Adrenal gland (tissue), 12 donors: ENCODE results near the gene AQP10. TPM values are rescaled to one million over a fixed set of nuclear protein-coding genes. Genes with fewer than 3 reads are reported as not detected.

Source experiments
- DNase-seq, 7 donors: peaks; one replicate each; pipeline ENCODE4 v3.0.0-alpha.2; 2019 to 2020
- H3K27ac ChIP-seq, 5 donors: fragments of 200-600 bp; sonication (generic) in 4 of 5; 1 replicate in 3 of 5; 2 replicates in 2 of 5; pipeline versions ENCODE4 v1.5.1 to v1.8.0; 2016 to 2020; ENCODE audit warnings: mild to moderate bottlenecking in 1 of 5
- H3K27me3 ChIP-seq: fragments of 200-600 bp; 2 replicates; pipeline ENCODE4 v1.8.0; 2021
- H3K36me3 ChIP-seq, 2 donors: fragments of 200-600 bp; replicated peaks in 1 of 2; 1 replicate in 1 of 2; 2 replicates in 1 of 2; pipeline versions ENCODE4 v1.5.1 to v1.8.0; 2018 to 2022
- H3K4me1 ChIP-seq, 2 donors: fragments of 200-600 bp; replicated peaks in 1 of 2; 1 replicate in 1 of 2; 2 replicates in 1 of 2; pipeline versions ENCODE4 v1.5.1 to v1.8.0; 2018 to 2021
- H3K4me3 ChIP-seq, 4 donors: fragments of 200-600 bp; sonication (generic) in 3 of 4; one replicate each; pipeline ENCODE4 v1.5.1; 2016 to 2018
- H3K9me3 ChIP-seq, 3 donors: fragments of 200-600 bp; sonication (generic) in 1 of 3; replicated peaks in 1 of 3; 1 replicate in 2 of 3; 2 replicates in 1 of 3; pipeline versions ENCODE4 v1.5.1 to v1.8.0; 2016 to 2021
- POLR2A ChIP-seq, 2 donors: fragments of 450-650 bp; IDR thresholded peaks; one replicate each; pipeline ENCODE4 v1.6.1; 2017; ENCODE audit warnings: antibody characterized with exemption in 2 of 2, mild to moderate bottlenecking in 2 of 2, moderate library complexity in 1 of 2
- WGBS, 4 donors: extraction: QIAGEN DNeasy Blood & Tissue Kit in 2 of 4; methylation state at CpG; one replicate each; pipeline versions ENCODE4 v1.1.5 to v1.1.7; 2013 to 2017; 5-methylcytosine and 5-hydroxymethylcytosine counted together
- intact Hi-C, 2 donors: fragments of 100-400 bp; cut with DNase I; formaldehyde crosslinking; loops; one replicate each; pipeline versions ENCODE4 v1.14.1 to v1.15.0; 2022 to 2023
- polyA plus RNA-seq, 3 donors: library from polyadenylated mRNA; stranded (reverse); fragments of 200-250 nt in 2 of 3; fragments of 350-450 nt in 1 of 3; fragmentation: Illumina TruSeq in 1 of 3; extraction: RNeasy Lipid Tissue Mini Kit (QIAGEN cat#74804) in 1 of 3; gene quantifications; one replicate each; pipeline ENCODE4 v1.2.3, GENCODE V29; 2013 to 2014
- total RNA-seq, 9 donors: library from RNA; depleted of rRNA in 4 of 9; stranded (reverse); fragments of >200 nt in 4 of 9; fragments of 120-200 nt in 1 of 9; fragmentation: NEBNext Ultra II Directional in 1 of 9; extraction: Animal tissue kit (Norgen Biotek cat#: 25700) in 1 of 9; gene quantifications; one replicate each; pipeline versions ENCODE4 v1.1.0 to v1.2.4, GENCODE V29; 2013 to 2023
- TF ChIP-seq, protein P1 (sequence below), 6 experiments: fragments of 450-650 bp in 4 of 6; fragments of 200-600 bp in 2 of 6; sonication (generic) in 1 of 6; IDR thresholded peaks; 1 replicate in 5 of 6; 2 replicates in 1 of 6; pipeline versions ENCODE4 v1.5.1 to v1.8.0; 2016 to 2021; ENCODE audit warnings: antibody characterized with exemption in 6 of 6, mild to moderate bottlenecking in 2 of 6, moderate library complexity in 1 of 6
- donor health status: healthy with polysubstance abuse.
- donor health status: Bipolar disorder and iron deficiency.
- donor health status: DM: yes; HTN: yes; CAD: no.
- donor health status: DM: no; HTN: no; CAD: no.
- donor health status: DM: no; HTN: no; CAD: no.
- donor health status: DM: yes; HTN: yes; CAD: no.

AQP10 gene
- total and polyA plus RNA-seq, 12 donors, result 0.06 TPM; not detected in 11

DNA sequence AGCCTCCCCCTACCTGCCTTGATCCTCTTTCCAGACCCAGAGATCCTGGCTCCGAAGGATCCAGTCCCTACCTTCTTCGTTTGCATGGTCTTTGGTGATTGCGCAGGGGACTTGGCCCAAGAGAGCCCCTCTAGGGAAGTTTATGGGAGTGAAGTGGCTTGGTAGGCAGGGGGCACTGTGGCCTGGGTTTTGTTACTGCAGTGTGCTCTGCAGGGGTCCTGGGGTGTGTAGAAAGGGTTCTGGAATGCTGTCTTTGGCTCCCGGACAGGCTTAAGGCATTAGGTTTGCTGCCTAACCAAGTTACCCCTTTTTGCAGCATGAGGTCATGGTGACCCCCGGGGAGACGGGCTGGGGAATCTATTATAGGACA is 8.2 kb downstream of the AQP10 start:
- no peak for DNase-seq
- Histone ChIP-seq H3K9me3 (no peaks in the 10 kb centered on the region), H3K27me3 (no peaks in the 10 kb centered on the region), H3K36me3 (peaks cover 0 to 15% of the 10 kb centered on the region in 2 donors), H3K4me1 (peaks cover 17 to 44% of the 10 kb centered on the region in 2 donors), H3K4me3 (peak overlapping the region in 1 of 4 donors; percentile 62), H3K27ac (peak overlapping the region in 2 of 5 donors; percentile 70 to 89)
- intact Hi-C loops, result no loop called here
- TF ChIP-seq POLR2A (IDR thresholded peaks at IDR 0.05), result no peak
- TF ChIP-seq, protein P1, sequence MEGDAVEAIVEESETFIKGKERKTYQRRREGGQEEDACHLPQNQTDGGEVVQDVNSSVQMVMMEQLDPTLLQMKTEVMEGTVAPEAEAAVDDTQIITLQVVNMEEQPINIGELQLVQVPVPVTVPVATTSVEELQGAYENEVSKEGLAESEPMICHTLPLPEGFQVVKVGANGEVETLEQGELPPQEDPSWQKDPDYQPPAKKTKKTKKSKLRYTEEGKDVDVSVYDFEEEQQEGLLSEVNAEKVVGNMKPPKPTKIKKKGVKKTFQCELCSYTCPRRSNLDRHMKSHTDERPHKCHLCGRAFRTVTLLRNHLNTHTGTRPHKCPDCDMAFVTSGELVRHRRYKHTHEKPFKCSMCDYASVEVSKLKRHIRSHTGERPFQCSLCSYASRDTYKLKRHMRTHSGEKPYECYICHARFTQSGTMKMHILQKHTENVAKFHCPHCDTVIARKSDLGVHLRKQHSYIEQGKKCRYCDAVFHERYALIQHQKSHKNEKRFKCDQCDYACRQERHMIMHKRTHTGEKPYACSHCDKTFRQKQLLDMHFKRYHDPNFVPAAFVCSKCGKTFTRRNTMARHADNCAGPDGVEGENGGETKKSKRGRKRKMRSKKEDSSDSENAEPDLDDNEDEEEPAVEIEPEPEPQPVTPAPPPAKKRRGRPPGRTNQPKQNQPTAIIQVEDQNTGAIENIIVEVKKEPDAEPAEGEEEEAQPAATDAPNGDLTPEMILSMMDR (IDR thresholded peaks at IDR 0.05), result peak in 1 of 6 experiments; percentile 17
- 75 to 86% (median 75%) methylated on average over 4 to 6 of the region's 6 CpGs for WGBS, 4 donors

DNA sequence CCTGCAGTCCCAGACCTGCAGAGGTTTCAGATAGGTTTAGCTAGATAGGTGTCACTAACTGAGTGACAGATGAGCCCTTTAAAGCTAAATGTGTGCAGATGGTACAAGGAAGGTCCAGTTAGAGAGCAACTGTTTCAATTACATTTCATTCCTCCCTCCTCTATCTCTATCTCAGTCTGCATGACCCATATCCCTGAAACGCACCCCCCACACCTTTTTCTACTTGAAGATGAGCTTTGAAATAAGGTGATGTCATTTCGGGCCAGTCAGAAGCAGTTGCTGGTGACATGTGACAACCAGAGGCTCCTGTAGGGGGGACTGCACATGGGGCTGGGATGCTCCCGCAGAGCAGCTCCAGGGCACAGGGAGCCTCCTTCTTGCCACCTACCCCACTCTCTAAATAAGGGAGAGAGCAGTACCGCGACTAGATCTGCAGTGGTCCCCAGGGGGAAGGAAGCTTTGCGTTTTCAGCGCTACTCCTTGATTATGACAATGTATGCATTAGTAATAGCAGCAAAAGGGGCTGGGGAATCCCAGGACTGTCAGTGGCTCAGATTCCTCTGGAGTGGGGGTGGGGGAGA is 8.7 kb downstream of the AQP10 start:
- 82 to 89% (median 85%) methylated on average over 7 of the region's 7 CpGs for WGBS, 4 donors
- Histone ChIP-seq H3K4me1 (peaks cover 17 to 49% of the 10 kb centered on the region in 2 donors), H3K36me3 (peaks cover 0 to 15% of the 10 kb centered on the region in 2 donors), H3K9me3 (no peaks in the 10 kb centered on the region), H3K4me3 (no peak overlapping the region), H3K27ac (peak overlapping the region in 2 of 5 donors; percentile 70 to 89), H3K27me3 (no peaks in the 10 kb centered on the region)
- DNase-seq, result no peak
- no peak for TF ChIP-seq POLR2A (IDR thresholded peaks at IDR 0.05)
- TF ChIP-seq, protein P1 (IDR thresholded peaks at IDR 0.05), result no peak
- intact Hi-C loops, result no loop called here

DNA sequence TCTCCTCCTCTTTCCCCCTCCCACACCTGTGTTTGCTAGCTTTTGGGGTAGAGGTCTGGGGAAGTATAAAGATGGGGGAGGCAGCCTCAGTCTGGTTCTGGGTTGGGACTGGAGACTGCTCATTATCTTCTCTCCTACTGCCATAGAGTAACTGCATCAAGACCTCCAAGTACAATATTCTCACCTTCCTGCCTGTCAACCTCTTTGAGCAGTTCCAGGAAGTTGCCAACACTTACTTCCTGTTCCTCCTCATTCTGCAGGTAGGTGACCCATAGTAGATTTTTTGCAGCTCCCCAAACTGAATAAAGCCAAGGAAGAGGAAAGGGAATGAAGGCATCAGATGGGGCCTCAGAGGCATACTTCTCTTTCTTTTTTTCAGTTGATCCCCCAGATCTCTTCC is 9.8 kb downstream of the AQP10 start:
- no peak for DNase-seq
- Histone ChIP-seq H3K4me3 (no peak overlapping the region), H3K4me1 (peaks cover 21 to 44% of the 10 kb centered on the region in 2 donors), H3K9me3 (no peaks in the 10 kb centered on the region), H3K27me3 (no peaks in the 10 kb centered on the region), H3K36me3 (peaks cover 0 to 15% of the 10 kb centered on the region in 2 donors), H3K27ac (no peak overlapping the region)
- TF ChIP-seq, protein P1 (IDR thresholded peaks at IDR 0.05), result no peak
- no peak for TF ChIP-seq POLR2A (IDR thresholded peaks at IDR 0.05)
- intact Hi-C loops, result no loop called here

DNA sequence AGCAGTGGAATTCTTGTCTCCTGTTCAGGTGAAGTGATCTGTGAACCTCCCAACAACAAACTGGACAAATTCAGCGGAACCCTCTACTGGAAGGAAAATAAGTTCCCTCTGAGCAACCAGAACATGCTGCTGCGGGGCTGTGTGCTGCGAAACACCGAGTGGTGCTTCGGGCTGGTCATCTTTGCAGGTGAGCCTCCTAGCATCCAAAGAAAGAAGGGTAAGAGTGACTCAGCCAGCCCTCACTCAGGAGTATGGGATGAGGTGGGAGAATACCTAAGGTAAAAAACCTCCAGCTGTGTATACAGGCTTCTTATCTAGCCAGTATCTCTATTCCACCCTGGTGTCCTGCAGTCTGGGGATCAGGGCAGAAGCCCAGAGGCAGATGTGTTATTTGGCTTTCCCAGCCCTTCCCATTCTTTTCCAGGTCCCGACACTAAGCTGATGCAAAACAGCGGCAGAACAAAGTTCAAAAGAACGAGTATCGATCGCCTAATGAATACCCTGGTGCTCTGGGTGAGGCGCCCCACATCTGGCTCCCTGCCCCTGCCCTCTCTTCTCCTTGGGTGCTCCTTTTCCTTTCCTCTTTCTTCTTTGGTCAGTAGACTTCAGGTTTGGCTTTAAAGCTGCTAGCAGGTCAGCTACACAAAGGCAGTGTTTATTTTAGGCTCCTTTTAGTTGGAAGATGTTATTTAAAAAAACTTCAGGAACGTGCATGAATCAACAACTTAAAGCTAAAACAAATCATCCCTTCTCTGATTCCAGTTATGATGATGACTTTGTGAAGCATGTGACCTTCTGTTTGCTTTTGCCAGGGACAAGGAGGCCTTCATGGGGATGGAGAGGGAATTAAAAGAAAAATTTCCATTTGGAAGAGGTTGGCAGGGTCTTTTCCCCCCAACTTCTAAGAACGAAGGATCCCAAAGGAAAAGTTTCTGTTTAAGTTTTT is 13.5 kb downstream of the AQP10 start:
- Histone ChIP-seq H3K27me3 (no peaks in the 10 kb centered on the region), H3K4me3 (no peak overlapping the region), H3K27ac (peak overlapping the region in 2 of 5 donors; percentile 18 to 42), H3K36me3 (peaks cover 0 to 30% of the 10 kb centered on the region in 2 donors), H3K4me1 (peaks cover 4 to 10% of the 10 kb centered on the region in 2 donors), H3K9me3 (no peaks in the 10 kb centered on the region)
- no peak for DNase-seq
- TF ChIP-seq, protein P1 (IDR thresholded peaks at IDR 0.05), result no peak
- no peak for TF ChIP-seq POLR2A (IDR thresholded peaks at IDR 0.05)
- 73 to 77% (median 76%) methylated on average over 13 of the region's 13 CpGs for WGBS, 4 donors
- intact Hi-C loops, result no loop called here
